Vagina (tissue), 2 donors: ENCODE data around the gene ATP5MC3.

Experiments
- POLR2A ChIP-seq, 2 donors: fragments of 450-650 bp; IDR thresholded peaks; one replicate each; pipeline ENCODE4 v1.6.1; 2017; ENCODE audit warnings: antibody characterized with exemption in 2 of 2, mild to moderate bottlenecking in 2 of 2, moderate library complexity in 2 of 2
- POLR2AphosphoS5 ChIP-seq, 2 donors: sonication (generic); formaldehyde crosslinking; IDR thresholded peaks; one replicate each; pipeline ENCODE4 v1.9.0; 2017; ENCODE audit warnings: antibody characterized with exemption in 2 of 2, mild to moderate bottlenecking in 2 of 2, low read depth in 1 of 2; ENCODE audit not compliant: insufficient read depth in 1 of 2
- TF ChIP-seq, protein P1 (sequence below), 3 experiments: fragments of 450-650 bp in 2 of 3; fragments of 200-600 bp in 1 of 3; sonication (generic) in 1 of 3; IDR thresholded peaks; one replicate each; pipeline ENCODE4 v1.5.1; 2017 to 2019; ENCODE audit warnings: antibody characterized with exemption in 3 of 3, mild to moderate bottlenecking in 2 of 3, moderate library complexity in 2 of 3

DNA sequence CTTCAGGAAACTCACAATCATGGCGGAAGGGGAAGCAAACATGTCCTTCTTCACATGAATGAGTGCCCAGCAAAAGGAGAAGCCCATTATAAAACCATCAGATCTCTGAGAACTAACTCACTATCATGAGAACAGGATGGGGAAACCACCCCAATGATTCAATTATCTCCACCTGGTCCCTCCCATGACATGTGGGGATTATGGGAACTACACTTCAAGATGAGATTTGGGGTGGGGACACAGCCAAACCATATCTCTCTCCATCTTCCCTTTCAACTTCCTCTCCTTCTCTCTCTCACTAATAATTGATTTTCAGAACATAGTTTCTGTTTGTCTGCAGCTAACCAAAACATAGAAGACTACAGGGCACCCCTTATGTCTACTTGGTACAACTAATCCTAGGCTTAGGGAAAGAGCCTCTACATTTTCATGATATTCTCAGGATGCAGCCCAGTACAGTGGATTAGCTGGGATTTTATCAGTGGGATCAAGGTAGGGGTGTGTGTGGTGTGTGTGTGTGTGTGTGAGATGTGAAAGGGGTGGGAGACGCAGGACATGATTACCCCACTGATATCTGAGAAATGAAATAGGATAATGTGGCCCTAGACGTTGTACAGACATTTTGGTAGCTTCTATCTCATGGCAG is 10.7 kb downstream of the ATP5MC3 start:
- TF ChIP-seq, protein P1, sequence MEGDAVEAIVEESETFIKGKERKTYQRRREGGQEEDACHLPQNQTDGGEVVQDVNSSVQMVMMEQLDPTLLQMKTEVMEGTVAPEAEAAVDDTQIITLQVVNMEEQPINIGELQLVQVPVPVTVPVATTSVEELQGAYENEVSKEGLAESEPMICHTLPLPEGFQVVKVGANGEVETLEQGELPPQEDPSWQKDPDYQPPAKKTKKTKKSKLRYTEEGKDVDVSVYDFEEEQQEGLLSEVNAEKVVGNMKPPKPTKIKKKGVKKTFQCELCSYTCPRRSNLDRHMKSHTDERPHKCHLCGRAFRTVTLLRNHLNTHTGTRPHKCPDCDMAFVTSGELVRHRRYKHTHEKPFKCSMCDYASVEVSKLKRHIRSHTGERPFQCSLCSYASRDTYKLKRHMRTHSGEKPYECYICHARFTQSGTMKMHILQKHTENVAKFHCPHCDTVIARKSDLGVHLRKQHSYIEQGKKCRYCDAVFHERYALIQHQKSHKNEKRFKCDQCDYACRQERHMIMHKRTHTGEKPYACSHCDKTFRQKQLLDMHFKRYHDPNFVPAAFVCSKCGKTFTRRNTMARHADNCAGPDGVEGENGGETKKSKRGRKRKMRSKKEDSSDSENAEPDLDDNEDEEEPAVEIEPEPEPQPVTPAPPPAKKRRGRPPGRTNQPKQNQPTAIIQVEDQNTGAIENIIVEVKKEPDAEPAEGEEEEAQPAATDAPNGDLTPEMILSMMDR (IDR thresholded peaks at IDR 0.05), result no peak
- TF ChIP-seq POLR2A (IDR thresholded peaks at IDR 0.05), result no peak
- no peak for TF ChIP-seq POLR2AphosphoS5 (IDR thresholded peaks at IDR 0.05; ENCODE audit: insufficient read depth in 1 of 2, low read depth in 1 of 2)
